K562 (cell line): ENCODE data around the gene DGKZ.

Source experiments
- ETS2 ChIP-seq: IDR thresholded peaks from 2 replicates; pipeline ENCODE4 v1.6.1; 2016; ENCODE audit warnings: borderline replicate concordance, missing genetic modification characterization, mild to moderate bottlenecking, moderate library complexity, missing compliant biosample characterization; ENCODE audit not compliant: poor library complexity, severe bottlenecking
- MAFF ChIP-seq: IDR thresholded peaks from 2 replicates; pipeline ENCODE4 v1.6.1; 2012; ENCODE audit warnings: low read length, improper control_type of control experiment
- SMAD2 ChIP-seq: fragments of 150-350 bp; IDR thresholded peaks from 2 replicates; pipeline ENCODE4 v1.6.1; 2014; ENCODE audit warnings: low read depth, mild to moderate bottlenecking, low read length
- SMAD3 ChIP-seq: fragments of 450-650 bp; formaldehyde crosslinking; conservative IDR thresholded peaks from 2 replicates; pipeline ENCODE4 v1.4.0; 2020; ENCODE audit warnings: mild to moderate bottlenecking
- TAF1 ChIP-seq: IDR thresholded peaks from 2 replicates; pipeline ENCODE4 v1.6.1; 2011; ENCODE audit warnings: mild to moderate bottlenecking, low read length, moderate library complexity; ENCODE audit not compliant: insufficient read depth, control insufficient read depth, severe bottlenecking; ENCODE audit errors: extremely low read depth
- ZBTB8A ChIP-seq: fragments of 450-650 bp; IDR thresholded peaks from 2 replicates; pipeline ENCODE4 v1.6.1; 2018; ENCODE audit warnings: mild to moderate bottlenecking, moderate library complexity; ENCODE audit not compliant: partially characterized antibody
- ZNF583 ChIP-seq: fragments of 250-450 bp; sonication (Bioruptor Pico); IDR thresholded peaks from 2 replicates; pipeline ENCODE4 v1.4.0; 2020
- TF ChIP-seq, protein P1 (sequence below): sonication (generic); formaldehyde crosslinking; IDR thresholded peaks from 2 replicates; pipeline ENCODE4 v1.9.0; 2022; ENCODE audit warnings: mild to moderate bottlenecking, missing genetic modification reagents
- TF ChIP-seq, protein P2 (sequence below): sonication (generic); formaldehyde crosslinking; IDR thresholded peaks from 2 replicates; pipeline ENCODE4 v1.9.0; 2022; ENCODE audit warnings: mild to moderate bottlenecking, missing genetic modification reagents

DNA sequence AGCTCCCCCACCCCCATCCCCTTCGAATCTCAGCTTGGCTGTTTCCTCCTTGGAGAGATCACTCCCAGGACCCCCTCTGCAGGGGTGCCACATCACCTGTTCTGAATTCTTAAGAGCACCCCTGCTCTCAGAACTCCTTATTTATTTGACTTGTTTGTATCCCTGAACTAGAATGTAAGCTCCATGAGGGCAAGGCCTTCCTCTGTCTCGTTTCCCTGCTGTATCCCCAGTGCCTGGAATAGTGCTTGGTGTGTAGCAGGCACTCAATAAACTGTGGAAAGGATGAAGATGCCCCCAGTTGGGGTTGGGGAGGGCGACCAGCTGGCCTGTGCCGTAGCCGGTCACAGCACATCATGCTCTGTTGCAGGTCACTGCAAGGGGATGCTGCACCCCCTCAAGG is 30.6 kb downstream of the DGKZ start:
- TF ChIP-seq, protein P1, sequence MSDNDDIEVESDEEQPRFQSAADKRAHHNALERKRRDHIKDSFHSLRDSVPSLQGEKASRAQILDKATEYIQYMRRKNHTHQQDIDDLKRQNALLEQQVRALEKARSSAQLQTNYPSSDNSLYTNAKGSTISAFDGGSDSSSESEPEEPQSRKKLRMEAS, result no peak
- TF ChIP-seq TAF1 (no peak), ZNF583 (no peak), SMAD2 (no peak), MAFF (no peak), SMAD3 (CRISPR knock-in tag) (no peak), ETS2 (no peak), ZBTB8A (no peak)
- TF ChIP-seq, protein P2, sequence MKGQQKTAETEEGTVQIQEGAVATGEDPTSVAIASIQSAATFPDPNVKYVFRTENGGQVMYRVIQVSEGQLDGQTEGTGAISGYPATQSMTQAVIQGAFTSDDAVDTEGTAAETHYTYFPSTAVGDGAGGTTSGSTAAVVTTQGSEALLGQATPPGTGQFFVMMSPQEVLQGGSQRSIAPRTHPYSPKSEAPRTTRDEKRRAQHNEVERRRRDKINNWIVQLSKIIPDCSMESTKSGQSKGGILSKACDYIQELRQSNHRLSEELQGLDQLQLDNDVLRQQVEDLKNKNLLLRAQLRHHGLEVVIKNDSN, result no peak
